Tibial nerve (tissue), 4 donors: ENCODE data around the gene HYOU1. TPM values are rescaled to one million over a fixed set of nuclear protein-coding genes. Genes with fewer than 3 reads are reported as not detected.

Experiments
- DNase-seq, 2 donors: peaks; one replicate each; pipeline ENCODE4 v3.0.0-alpha.2; 2019; ENCODE audit warnings: low spot score in 2 of 2
- H3K27ac ChIP-seq, 4 donors: fragments of 200-600 bp; sonication (generic) in 3 of 4; one replicate each; pipeline ENCODE4 v1.5.1; 2017 to 2019; ENCODE audit warnings: mild to moderate bottlenecking in 1 of 4
- H3K27me3 ChIP-seq, 2 donors: fragments of 200-600 bp; sonication (generic) in 1 of 2; one replicate each; pipeline versions ENCODE4 v1.5.1 to v1.6.0; 2017 to 2019
- H3K36me3 ChIP-seq, 3 donors: fragments of 200-600 bp; sonication (generic); one replicate each; pipeline ENCODE4 v1.5.1; 2018 to 2019
- H3K4me1 ChIP-seq, 4 donors: fragments of 200-600 bp; sonication (generic) in 3 of 4; one replicate each; pipeline ENCODE4 v1.5.1; 2017 to 2019
- H3K4me3 ChIP-seq, 4 donors: fragments of 200-600 bp; sonication (generic) in 3 of 4; one replicate each; pipeline ENCODE4 v1.5.1; 2017 to 2019; ENCODE audit warnings: mild to moderate bottlenecking in 1 of 4, moderate library complexity in 1 of 4
- H3K9me3 ChIP-seq, 4 donors: fragments of 200-600 bp; sonication (generic) in 3 of 4; one replicate each; pipeline ENCODE4 v1.5.1; 2017 to 2019
- EP300 ChIP-seq, 2 donors: sonication (generic); formaldehyde crosslinking; IDR thresholded peaks; one replicate each; pipeline ENCODE4 v1.6.1; 2017; ENCODE audit warnings: antibody characterized with exemption in 2 of 2, mild to moderate bottlenecking in 1 of 2
- POLR2A ChIP-seq, 2 donors: fragments of 450-650 bp; IDR thresholded peaks; one replicate each; pipeline ENCODE4 v1.6.1; 2017; ENCODE audit warnings: antibody characterized with exemption in 2 of 2, mild to moderate bottlenecking in 2 of 2, moderate library complexity in 2 of 2
- WGBS, 2 donors: methylation state at CpG; one replicate each; pipeline ENCODE4 v1.1.5; 2018; 5-methylcytosine and 5-hydroxymethylcytosine counted together
- total RNA-seq, 4 donors: library from RNA; depleted of rRNA; stranded (reverse); fragments of >200 nt; gene quantifications; one replicate each; pipeline ENCODE4 v1.1.0, GENCODE V29; 2016
- TF ChIP-seq, protein P1 (sequence below), 5 experiments: fragments of 200-600 bp in 3 of 5; fragments of 450-650 bp in 2 of 5; sonication (generic) in 3 of 5; IDR thresholded peaks; one replicate each; pipeline ENCODE4 v1.5.1; 2016 to 2019; ENCODE audit warnings: antibody characterized with exemption in 5 of 5, mild to moderate bottlenecking in 3 of 5, moderate library complexity in 2 of 5

Gene HYOU1
- total RNA-seq, 4 donors from 2014 or later, result 78.1 to 102 (median 91.3) TPM

DNA sequence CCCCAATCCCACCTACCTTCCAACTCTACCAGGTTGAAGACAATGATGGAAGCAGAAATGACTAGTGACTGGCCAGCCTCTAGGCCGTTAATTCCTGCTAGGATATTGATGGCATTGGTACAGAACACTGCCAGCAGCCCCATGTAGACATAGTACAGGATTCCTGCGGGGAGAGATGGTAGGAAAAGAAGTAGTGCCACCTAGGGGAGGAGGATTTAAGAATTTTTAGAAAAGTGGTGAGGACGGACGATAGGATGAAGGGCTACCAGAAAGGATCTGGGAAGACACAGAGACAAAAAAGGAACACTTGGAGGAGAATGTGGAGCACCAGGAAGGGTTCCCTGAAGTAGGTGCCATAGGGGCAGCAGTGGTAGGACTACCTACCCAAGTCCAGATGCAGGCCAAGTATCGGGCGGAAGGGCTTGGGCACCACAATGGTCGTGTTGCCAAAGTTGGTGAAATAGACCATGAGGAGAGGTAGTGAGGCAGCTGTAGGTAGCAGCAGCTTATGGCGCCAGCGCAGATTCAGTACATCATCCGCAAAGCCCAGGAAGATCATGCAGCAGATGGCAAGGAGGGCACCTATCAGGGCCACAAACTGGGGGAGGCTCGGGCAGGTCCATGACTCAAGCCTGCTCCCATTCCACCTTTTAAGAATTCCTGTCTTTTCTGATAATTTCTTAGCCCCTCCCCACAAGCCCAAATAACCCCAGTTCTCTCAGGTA lies 43.4 kb upstream of the HYOU1 start:
- peaks cover 0 to 42% (median 24%) of the 10 kb centered on the region in 4 donors for H3K4me1 ChIP-seq
- H3K36me3 ChIP-seq, result peaks cover 0 to 24% (median 10%) of the 10 kb centered on the region in 3 donors
- DNase-seq, result no peak
- TF ChIP-seq, protein P1, sequence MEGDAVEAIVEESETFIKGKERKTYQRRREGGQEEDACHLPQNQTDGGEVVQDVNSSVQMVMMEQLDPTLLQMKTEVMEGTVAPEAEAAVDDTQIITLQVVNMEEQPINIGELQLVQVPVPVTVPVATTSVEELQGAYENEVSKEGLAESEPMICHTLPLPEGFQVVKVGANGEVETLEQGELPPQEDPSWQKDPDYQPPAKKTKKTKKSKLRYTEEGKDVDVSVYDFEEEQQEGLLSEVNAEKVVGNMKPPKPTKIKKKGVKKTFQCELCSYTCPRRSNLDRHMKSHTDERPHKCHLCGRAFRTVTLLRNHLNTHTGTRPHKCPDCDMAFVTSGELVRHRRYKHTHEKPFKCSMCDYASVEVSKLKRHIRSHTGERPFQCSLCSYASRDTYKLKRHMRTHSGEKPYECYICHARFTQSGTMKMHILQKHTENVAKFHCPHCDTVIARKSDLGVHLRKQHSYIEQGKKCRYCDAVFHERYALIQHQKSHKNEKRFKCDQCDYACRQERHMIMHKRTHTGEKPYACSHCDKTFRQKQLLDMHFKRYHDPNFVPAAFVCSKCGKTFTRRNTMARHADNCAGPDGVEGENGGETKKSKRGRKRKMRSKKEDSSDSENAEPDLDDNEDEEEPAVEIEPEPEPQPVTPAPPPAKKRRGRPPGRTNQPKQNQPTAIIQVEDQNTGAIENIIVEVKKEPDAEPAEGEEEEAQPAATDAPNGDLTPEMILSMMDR (IDR thresholded peaks at IDR 0.05), result peak in 1 of 5 experiments; percentile 13
- TF ChIP-seq EP300 (IDR thresholded peaks at IDR 0.05), result no peak
- H3K27ac ChIP-seq, result peak overlapping the region in 1 of 4 donors; percentile 93
- 44 to 48% methylated on average over 11 of the region's 11 CpGs for WGBS, 2 donors
- peak overlapping the region; percentile 74 to 88 (median 77) for H3K4me3 ChIP-seq
- H3K9me3 ChIP-seq, result no peaks in the 10 kb centered on the region
- H3K27me3 ChIP-seq, result no peaks in the 10 kb centered on the region

DNA sequence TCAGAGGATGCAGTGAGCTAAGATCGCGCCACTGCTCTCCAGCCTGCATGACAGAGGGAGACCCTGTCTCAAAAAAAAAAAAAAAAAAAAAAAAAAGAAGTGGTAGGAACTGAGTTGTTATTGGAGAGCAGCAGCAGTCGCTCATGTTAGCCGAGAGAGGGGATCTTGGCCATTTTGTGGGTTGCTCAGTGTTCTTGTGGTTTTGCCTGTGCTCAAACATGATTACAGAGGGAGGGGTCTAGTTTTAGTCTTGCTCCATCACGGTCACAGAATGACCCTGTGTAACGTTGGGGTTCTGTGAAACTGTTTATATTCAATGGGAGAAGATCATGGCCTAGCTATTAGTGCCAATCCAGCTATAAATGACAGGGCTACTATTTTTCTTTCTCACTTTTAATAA lies 42.7 kb upstream of the HYOU1 start:
- H3K4me3 ChIP-seq, result no peak overlapping the region
- peaks cover 0 to 42% (median 24%) of the 10 kb centered on the region in 4 donors for H3K4me1 ChIP-seq
- H3K27me3 ChIP-seq, result no peaks in the 10 kb centered on the region
- no peak for DNase-seq
- no peak overlapping the region for H3K27ac ChIP-seq
- WGBS, 2 donors, result 77 to 79% methylated on average over 6 of the region's 6 CpGs
- no peak for TF ChIP-seq EP300 (IDR thresholded peaks at IDR 0.05)
- no peak for TF ChIP-seq POLR2A (IDR thresholded peaks at IDR 0.05)
- TF ChIP-seq, protein P1 (IDR thresholded peaks at IDR 0.05), result no peak
- no peaks in the 10 kb centered on the region for H3K9me3 ChIP-seq
- H3K36me3 ChIP-seq, result peaks cover 0 to 24% (median 10%) of the 10 kb centered on the region in 3 donors

DNA sequence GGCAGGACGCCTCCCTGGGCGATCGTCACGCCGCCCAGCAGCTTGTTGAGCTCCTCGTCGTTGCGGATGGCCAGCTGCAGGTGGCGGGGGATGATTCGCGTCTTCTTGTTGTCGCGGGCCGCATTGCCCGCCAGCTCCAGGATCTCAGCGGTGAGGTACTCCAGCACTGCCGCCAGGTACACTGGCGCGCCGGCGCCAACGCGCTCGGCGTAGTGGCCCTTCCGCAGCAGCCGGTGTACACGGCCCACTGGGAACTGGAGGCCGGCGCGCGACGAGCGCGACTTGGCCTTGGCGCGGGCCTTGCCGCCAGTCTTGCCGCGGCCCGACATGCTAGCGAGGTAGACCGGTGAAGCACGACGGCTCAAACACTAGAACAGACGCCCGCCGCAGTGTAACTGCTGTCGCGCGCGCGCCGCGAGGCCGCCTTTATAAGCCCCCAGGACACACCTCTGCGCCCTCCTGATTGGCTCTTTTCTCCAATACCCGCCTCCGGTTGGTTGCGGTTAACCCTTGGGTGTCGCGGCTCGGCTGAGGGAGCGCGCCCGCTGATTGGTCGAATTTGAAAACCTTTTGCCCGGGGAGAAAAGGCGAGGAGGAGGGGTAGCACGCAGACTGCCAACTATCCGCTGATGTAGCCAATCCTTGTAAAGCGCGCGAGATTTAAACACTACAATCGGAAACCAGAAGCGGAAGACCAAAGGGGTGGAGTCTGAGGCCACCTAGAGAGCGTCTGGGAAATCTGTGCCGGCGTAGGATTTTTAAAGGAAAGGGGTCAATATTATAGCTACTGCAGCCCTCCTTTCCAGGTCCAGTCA lies 38.3 kb upstream of the HYOU1 start:
- DNase-seq, result peak; percentile 98 to 99
- H3K4me3 ChIP-seq, result peak overlapping the region; percentile 59 to 97 (median 92)
- TF ChIP-seq POLR2A (IDR thresholded peaks at IDR 0.05), result peak; percentile 97 to 98
- TF ChIP-seq, protein P1 (IDR thresholded peaks at IDR 0.05), result peak in 2 of 5 experiments; percentile 80 to 87
- peak; percentile 77 to 100 for TF ChIP-seq EP300 (IDR thresholded peaks at IDR 0.05)
- H3K4me1 ChIP-seq, result peaks cover 0 to 35% (median 21%) of the 10 kb centered on the region in 4 donors
- whole genome bisulfite sequencing, 2 donors, result 0 to 1% methylated on average over 34 to 73 of the region's 79 CpGs
- H3K27ac ChIP-seq, result peak overlapping the region; percentile 83 to 96 (median 94)
- peaks cover 0 to 38% (median 10%) of the 10 kb centered on the region in 3 donors for H3K36me3 ChIP-seq
- no peaks in the 10 kb centered on the region for H3K9me3 ChIP-seq
- H3K27me3 ChIP-seq, result no peaks in the 10 kb centered on the region

DNA sequence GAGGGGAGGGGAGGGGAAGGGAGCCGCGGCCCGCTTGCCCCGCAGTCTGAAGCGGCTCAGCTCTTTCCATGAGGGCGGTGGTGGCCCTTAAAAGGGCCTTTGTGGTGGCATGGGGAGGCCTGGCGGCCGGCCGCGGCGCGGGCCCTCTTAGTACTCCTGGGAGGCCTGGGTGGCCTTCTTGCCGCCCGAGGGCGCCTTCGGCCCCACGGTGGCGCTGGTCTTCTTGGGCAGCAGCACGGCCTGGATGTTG lies 37.7 kb upstream of the HYOU1 start:
- Histone ChIP-seq H3K9me3 (no peaks in the 10 kb centered on the region), H3K27me3 (no peaks in the 10 kb centered on the region), H3K27ac (peak overlapping the region; percentile 83 to 96 (median 94)), H3K4me3 (peak overlapping the region; percentile 59 to 97 (median 92)), H3K36me3 (peaks cover 0 to 38% (median 10%) of the 10 kb centered on the region in 3 donors), H3K4me1 (peaks cover 0 to 30% (median 18%) of the 10 kb centered on the region in 4 donors)
- DNase-seq, result peak; percentile 64 to 75
- TF ChIP-seq, protein P1 (IDR thresholded peaks at IDR 0.05), result peak in 3 of 5 experiments; percentile 68 to 84 (median 83)
- TF ChIP-seq POLR2A (IDR thresholded peaks at IDR 0.05), result no peak
- 0% methylated on average over 15 of the region's 19 CpGs; no CpG with 5 or more reads in 1 of the 2 donors for WGBS, 2 donors
